Suprapubic skin (tissue), 4 donors: ENCODE data around the gene F11.

Experiments
- EP300 ChIP-seq: sonication (generic); formaldehyde crosslinking; IDR thresholded peaks from one replicate; pipeline ENCODE4 v1.6.1; 2017; ENCODE audit warnings: antibody characterized with exemption
- POLR2A ChIP-seq, 2 donors: fragments of 450-650 bp; IDR thresholded peaks; one replicate each; pipeline ENCODE4 v1.6.1; 2017; ENCODE audit warnings: antibody characterized with exemption in 2 of 2, mild to moderate bottlenecking in 2 of 2, moderate library complexity in 2 of 2
- POLR2AphosphoS5 ChIP-seq, 3 donors: sonication (generic); formaldehyde crosslinking; IDR thresholded peaks; one replicate each; pipeline ENCODE4 v1.6.1; 2017; ENCODE audit warnings: antibody characterized with exemption in 3 of 3
- TF ChIP-seq, protein P1 (sequence below), 2 donors: fragments of 200-600 bp in 1 of 2; fragments of 450-650 bp in 1 of 2; sonication (generic) in 1 of 2; IDR thresholded peaks; one replicate each; pipeline ENCODE4 v1.5.1; 2016 to 2019; ENCODE audit warnings: antibody characterized with exemption in 2 of 2, mild to moderate bottlenecking in 1 of 2, moderate library complexity in 1 of 2

DNA sequence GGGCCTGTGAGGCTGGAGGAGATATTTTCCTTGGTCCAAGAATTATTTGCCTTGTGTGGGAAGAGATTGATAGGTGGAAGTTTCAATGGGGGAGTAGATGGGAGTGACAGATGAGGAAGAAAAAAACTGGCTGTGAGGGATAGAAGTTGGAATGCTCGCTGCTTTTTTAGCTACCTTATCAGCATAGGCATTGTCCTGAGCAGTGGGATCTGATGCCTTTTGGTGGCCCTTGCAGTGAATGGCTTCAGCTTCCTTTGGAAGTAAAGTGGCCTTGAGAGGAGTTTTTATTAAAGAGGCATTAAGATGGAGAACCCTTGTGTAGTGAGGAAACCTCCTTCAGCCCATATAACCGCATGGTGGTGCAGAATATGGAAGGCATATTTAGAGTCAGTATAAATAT is 22.7 kb upstream of the F11 start:
- no peak for TF ChIP-seq EP300
- TF ChIP-seq, protein P1, sequence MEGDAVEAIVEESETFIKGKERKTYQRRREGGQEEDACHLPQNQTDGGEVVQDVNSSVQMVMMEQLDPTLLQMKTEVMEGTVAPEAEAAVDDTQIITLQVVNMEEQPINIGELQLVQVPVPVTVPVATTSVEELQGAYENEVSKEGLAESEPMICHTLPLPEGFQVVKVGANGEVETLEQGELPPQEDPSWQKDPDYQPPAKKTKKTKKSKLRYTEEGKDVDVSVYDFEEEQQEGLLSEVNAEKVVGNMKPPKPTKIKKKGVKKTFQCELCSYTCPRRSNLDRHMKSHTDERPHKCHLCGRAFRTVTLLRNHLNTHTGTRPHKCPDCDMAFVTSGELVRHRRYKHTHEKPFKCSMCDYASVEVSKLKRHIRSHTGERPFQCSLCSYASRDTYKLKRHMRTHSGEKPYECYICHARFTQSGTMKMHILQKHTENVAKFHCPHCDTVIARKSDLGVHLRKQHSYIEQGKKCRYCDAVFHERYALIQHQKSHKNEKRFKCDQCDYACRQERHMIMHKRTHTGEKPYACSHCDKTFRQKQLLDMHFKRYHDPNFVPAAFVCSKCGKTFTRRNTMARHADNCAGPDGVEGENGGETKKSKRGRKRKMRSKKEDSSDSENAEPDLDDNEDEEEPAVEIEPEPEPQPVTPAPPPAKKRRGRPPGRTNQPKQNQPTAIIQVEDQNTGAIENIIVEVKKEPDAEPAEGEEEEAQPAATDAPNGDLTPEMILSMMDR (IDR thresholded peaks at IDR 0.05), result no peak
- TF ChIP-seq POLR2A (IDR thresholded peaks at IDR 0.05), result no peak
- TF ChIP-seq POLR2AphosphoS5 (IDR thresholded peaks at IDR 0.05), result no peak
